ENCODE data around the gene ESD.

ESD gene

GRCh38 chr13:46747031-46747820 is 49.7 kb downstream of the ESD start:
- no peak overlapping the region for H3K4me3 ChIP-seq (ENCODE audit: low read depth, low read length)
- no peak for TF ChIP-seq CTCF (IDR thresholded peaks at IDR 0.05; ENCODE audit: low read depth, low read length)

GRCh38 chr13:46745706-46746105 is 51.3 kb downstream of the ESD start:
- no peak for TF ChIP-seq CTCF (IDR thresholded peaks at IDR 0.05; ENCODE audit: low read depth, low read length)
- no peak overlapping the region for H3K4me3 ChIP-seq (ENCODE audit: low read depth, low read length)

- TF ChIP-seq CTCF (IDR thresholded peaks at IDR 0.05; ENCODE audit: low read depth, low read length), result no peak
- H3K4me3 ChIP-seq (ENCODE audit: low read depth, low read length), result no peak overlapping the region
Observed at GRCh38 chr13:46745062-46745461, 51.9 kb downstream of the ESD start.

- TF ChIP-seq CTCF (IDR thresholded peaks at IDR 0.05; ENCODE audit: low read depth, low read length), result no peak
- H3K4me3 ChIP-seq (ENCODE audit: low read depth, low read length), result no peak overlapping the region
Observed at GRCh38 chr13:46743191-46743590, 53.8 kb downstream of the ESD start.

- TF ChIP-seq CTCF (IDR thresholded peaks at IDR 0.05; ENCODE audit: low read depth, low read length), result no peak
Observed at GRCh38 chr13:46739447-46740098, 57.4 kb downstream of the ESD start.

GRCh38 chr13:46738766-46739165 is 58.2 kb downstream of the ESD start:
- H3K4me3 ChIP-seq (ENCODE audit: low read depth, low read length), result no peak overlapping the region
- no peak for TF ChIP-seq CTCF (IDR thresholded peaks at IDR 0.05; ENCODE audit: low read depth, low read length)

More at GRCh38 chr13:46739447-46740098, 57.4 kb downstream of the ESD start:
- H3K4me3 ChIP-seq (ENCODE audit: low read depth, low read length), result no peak overlapping the region

GRCh38 chr13:46738055-46738454 is 58.9 kb downstream of the ESD start:
- H3K4me3 ChIP-seq (ENCODE audit: low read depth, low read length), result no peak overlapping the region
- no peak for TF ChIP-seq CTCF (IDR thresholded peaks at IDR 0.05; ENCODE audit: low read depth, low read length)

Measured in WI38 (cell line).